Fibroblast of lung (primary cell): Measurements from ENCODE around the gene CHRM3. TPM values are rescaled to one million over a fixed set of nuclear protein-coding genes. Genes with fewer than 3 reads are reported as not detected.

Experiments
- DNase-seq, 2 donors: peaks; one replicate each; pipeline versions ENCODE4 v3.0.0 to v3.0.0-alpha.2; 2010; ENCODE audit warnings: low read depth in 2 of 2
- H2AFZ ChIP-seq: 2 replicates; pipeline ENCODE4 v1.5.1; 2012; ENCODE audit warnings: low read length, control low read depth, inconsistent platforms
- H3K27ac ChIP-seq: 2 replicates; pipeline ENCODE4 v1.5.1; 2011; ENCODE audit warnings: low read length, control low read depth; ENCODE audit not compliant: insufficient read depth
- H3K27me3 ChIP-seq: 2 replicates; pipeline ENCODE4 v1.5.1; 2011; ENCODE audit warnings: mild to moderate bottlenecking, low read length; ENCODE audit not compliant: control insufficient read depth, insufficient read depth
- H3K36me3 ChIP-seq: 2 replicates; pipeline ENCODE4 v1.5.1; 2011; ENCODE audit warnings: low read length; ENCODE audit not compliant: control insufficient read depth, insufficient read depth
- H3K4me1 ChIP-seq: 2 replicates; pipeline ENCODE4 v1.5.1; 2011; ENCODE audit warnings: low read length; ENCODE audit not compliant: control insufficient read depth, insufficient read depth; ENCODE audit errors: extremely low read depth
- H3K4me2 ChIP-seq: 2 replicates; pipeline ENCODE4 v1.5.1; 2011; ENCODE audit warnings: low read length, control low read depth; ENCODE audit not compliant: insufficient read depth; ENCODE audit errors: extremely low read depth
- H3K4me3 ChIP-seq, 4 experiments: fragments of 200-600 bp in 1 of 4; sonication (generic) in 1 of 4; replicated peaks in 1 of 4; 2 replicates each; pipeline ENCODE4 v1.5.1; 2011 to 2016; ENCODE audit warnings: low read length in 4 of 4, low read depth in 3 of 4, mild to moderate bottlenecking in 3 of 4, control low read depth in 2 of 4, inconsistent platforms in 1 of 4, mixed read lengths in 1 of 4; ENCODE audit not compliant: insufficient read depth in 1 of 4; ENCODE audit errors: control extremely low read depth in 1 of 4
- H3K79me2 ChIP-seq: 2 replicates; pipeline ENCODE4 v1.5.1; 2012; ENCODE audit warnings: mild to moderate bottlenecking, low read length, inconsistent platforms; ENCODE audit not compliant: control insufficient read depth, insufficient read depth
- H3K9ac ChIP-seq: 2 replicates; pipeline ENCODE4 v1.5.1; 2011; ENCODE audit warnings: mild to moderate bottlenecking, low read length, control low read depth; ENCODE audit not compliant: insufficient read depth
- H3K9me3 ChIP-seq: 2 replicates; pipeline ENCODE4 v1.5.1; 2012; ENCODE audit warnings: low read depth, low read length; ENCODE audit not compliant: control insufficient read depth, insufficient read depth
- H4K20me1 ChIP-seq: 2 replicates; pipeline ENCODE4 v1.5.1; 2011; ENCODE audit warnings: low read length; ENCODE audit not compliant: control insufficient read depth, insufficient read depth; ENCODE audit errors: extremely low read depth
- EZH2 ChIP-seq: IDR thresholded peaks from 2 replicates; pipeline ENCODE4 v1.5.1; 2012; ENCODE audit warnings: low read length, control low read depth, mild to moderate bottlenecking; ENCODE audit errors: missing control alignments
- polyA plus RNA-seq, 2 donors: library from polyadenylated mRNA; depleted of rRNA in 1 of 2; stranded (reverse) in 1 of 2; unstranded in 1 of 2; fragments of >200 nt; gene quantifications; 2 replicates each; pipeline ENCODE4 v1.2.1, GENCODE V29; 2011 to 2012; ENCODE audit warnings: missing spikeins in 1 of 2
- total RNA-seq: library from RNA; depleted of rRNA; stranded (reverse); fragments of >200 nt; gene quantifications from 2 replicates; pipeline ENCODE4 v1.2.1, GENCODE V29; 2014
- TF ChIP-seq, protein P1 (sequence below), 2 donors: IDR thresholded peaks in 1 of 2; conservative IDR thresholded peaks in 1 of 2; 1 replicate in 1 of 2; 2 replicates in 1 of 2; pipeline ENCODE4 v1.5.1; 2011 to 2012; ENCODE audit warnings: low read length in 2 of 2, control low read depth in 1 of 2, inconsistent platforms in 1 of 2, low read depth in 1 of 2, mild to moderate bottlenecking in 1 of 2

The CHRM3 gene
- total and polyA plus RNA-seq, 2 donors (not counting 1 experiment from before 2014, with no cell fraction given): under 0.01 to 0.02 TPM

DNA sequence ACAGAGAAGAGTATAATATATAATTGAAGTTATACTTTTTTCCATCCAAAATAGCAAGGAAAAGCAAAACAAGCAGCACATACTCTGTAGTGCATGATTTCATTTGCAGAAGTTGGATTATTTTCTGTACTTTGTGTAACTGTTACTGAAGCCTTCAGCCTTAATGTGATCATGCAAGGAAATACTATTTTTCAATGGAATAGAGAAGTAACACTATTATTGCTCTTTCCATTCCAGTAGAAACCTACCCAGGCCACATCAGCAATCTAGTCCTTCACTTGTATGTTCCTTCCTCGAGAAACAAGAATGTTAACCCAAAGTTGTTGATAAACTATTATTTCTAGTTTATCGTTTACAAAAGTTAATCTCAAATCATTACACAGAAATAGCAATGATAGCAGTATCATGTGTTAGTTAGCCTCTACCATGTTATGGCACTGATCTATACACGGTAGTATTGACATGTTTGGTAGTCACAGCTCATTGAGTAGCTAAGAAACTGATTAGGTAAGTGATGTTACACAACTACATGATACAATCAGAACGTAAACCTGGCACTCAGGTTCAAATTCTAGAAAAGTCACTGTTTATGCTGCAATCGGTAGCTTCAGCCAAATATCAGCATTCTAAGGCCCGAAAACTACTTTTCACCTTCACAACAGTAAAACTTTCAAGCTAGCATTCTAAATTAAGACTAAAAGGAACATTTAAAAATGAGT is 37.6 kb upstream of the CHRM3 start:
- no peak overlapping the region for H2AFZ ChIP-seq
- no peaks in the 10 kb centered on the region for H3K36me3 ChIP-seq
- H4K20me1 ChIP-seq: no peaks in the 10 kb centered on the region
- H3K9me3 ChIP-seq: no peaks in the 10 kb centered on the region
- no peaks in the 10 kb centered on the region for H3K79me2 ChIP-seq
- no peak overlapping the region for H3K9ac ChIP-seq
- no peak overlapping the region for H3K27ac ChIP-seq
- no peaks in the 10 kb centered on the region for H3K27me3 ChIP-seq
- DNase-seq: no peak
- no peaks in the 10 kb centered on the region for H3K4me1 ChIP-seq
- TF ChIP-seq, protein P1, sequence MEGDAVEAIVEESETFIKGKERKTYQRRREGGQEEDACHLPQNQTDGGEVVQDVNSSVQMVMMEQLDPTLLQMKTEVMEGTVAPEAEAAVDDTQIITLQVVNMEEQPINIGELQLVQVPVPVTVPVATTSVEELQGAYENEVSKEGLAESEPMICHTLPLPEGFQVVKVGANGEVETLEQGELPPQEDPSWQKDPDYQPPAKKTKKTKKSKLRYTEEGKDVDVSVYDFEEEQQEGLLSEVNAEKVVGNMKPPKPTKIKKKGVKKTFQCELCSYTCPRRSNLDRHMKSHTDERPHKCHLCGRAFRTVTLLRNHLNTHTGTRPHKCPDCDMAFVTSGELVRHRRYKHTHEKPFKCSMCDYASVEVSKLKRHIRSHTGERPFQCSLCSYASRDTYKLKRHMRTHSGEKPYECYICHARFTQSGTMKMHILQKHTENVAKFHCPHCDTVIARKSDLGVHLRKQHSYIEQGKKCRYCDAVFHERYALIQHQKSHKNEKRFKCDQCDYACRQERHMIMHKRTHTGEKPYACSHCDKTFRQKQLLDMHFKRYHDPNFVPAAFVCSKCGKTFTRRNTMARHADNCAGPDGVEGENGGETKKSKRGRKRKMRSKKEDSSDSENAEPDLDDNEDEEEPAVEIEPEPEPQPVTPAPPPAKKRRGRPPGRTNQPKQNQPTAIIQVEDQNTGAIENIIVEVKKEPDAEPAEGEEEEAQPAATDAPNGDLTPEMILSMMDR (conservative IDR thresholded peaks at IDR 0.05 in 1 of 2, IDR thresholded peaks at IDR 0.05 in 1 of 2; ENCODE audit: low read depth in 1 of 2, low read length in 2 of 2): no peak
- no peak for TF ChIP-seq EZH2
- no peak overlapping the region for H3K4me2 ChIP-seq
- H3K4me3 ChIP-seq: no peak overlapping the region

- Histone ChIP-seq H3K79me2 (no peaks in the 10 kb centered on the region), H3K27me3 (no peaks in the 10 kb centered on the region), H3K27ac (no peak overlapping the region), H3K4me1 (no peaks in the 10 kb centered on the region), H3K4me3 (no peak overlapping the region), H3K9ac (no peak overlapping the region), H3K9me3 (no peaks in the 10 kb centered on the region), H3K4me2 (no peak overlapping the region), H3K36me3 (no peaks in the 10 kb centered on the region), H4K20me1 (no peaks in the 10 kb centered on the region), H2AFZ (no peak overlapping the region)
- no peak for DNase-seq
- no peak for TF ChIP-seq EZH2
- TF ChIP-seq, protein P1 (conservative IDR thresholded peaks at IDR 0.05 in 1 of 2, IDR thresholded peaks at IDR 0.05 in 1 of 2; ENCODE audit: low read depth in 1 of 2, low read length in 2 of 2): no peak
Observed at GRCh38 chr1:239349699-239350098, 36.7 kb upstream of the CHRM3 start.

DNA sequence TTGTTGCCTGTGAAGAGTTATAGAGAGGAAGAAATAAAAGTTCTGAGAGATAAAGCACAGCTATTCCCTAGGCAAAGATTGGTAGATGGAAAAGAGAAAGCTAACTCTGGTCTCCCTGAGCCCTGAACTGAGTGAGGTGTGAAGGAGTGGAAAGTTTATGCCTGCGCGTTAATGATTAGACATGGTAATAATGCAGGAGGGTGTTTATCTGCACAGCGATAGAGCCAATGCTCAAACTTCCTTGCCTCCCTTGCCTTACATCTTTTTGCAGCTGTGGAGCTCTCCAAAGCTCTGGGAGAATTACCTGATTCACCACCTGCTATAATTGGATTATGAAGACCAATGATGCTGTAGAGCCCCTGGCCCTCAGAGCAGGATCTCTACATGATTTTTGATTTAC is 32.8 kb upstream of the CHRM3 start:
- H3K9ac ChIP-seq: no peak overlapping the region
- no peaks in the 10 kb centered on the region for H3K36me3 ChIP-seq
- H3K27me3 ChIP-seq: no peaks in the 10 kb centered on the region
- H4K20me1 ChIP-seq: no peaks in the 10 kb centered on the region
- no peak overlapping the region for H3K27ac ChIP-seq
- H3K4me1 ChIP-seq: no peaks in the 10 kb centered on the region
- no peak for DNase-seq
- TF ChIP-seq, protein P1 (conservative IDR thresholded peaks at IDR 0.05 in 1 of 2, IDR thresholded peaks at IDR 0.05 in 1 of 2; ENCODE audit: low read depth in 1 of 2, low read length in 2 of 2): no peak
- TF ChIP-seq EZH2: no peak
- H3K4me2 ChIP-seq: no peak overlapping the region
- no peaks in the 10 kb centered on the region for H3K79me2 ChIP-seq
- no peaks in the 10 kb centered on the region for H3K9me3 ChIP-seq
- no peak overlapping the region for H2AFZ ChIP-seq
- H3K4me3 ChIP-seq: no peak overlapping the region
